ENCODE measurements around the gene CYP4F3.
"Not testable (repeated sequence)": the region's sequence is repeated elsewhere in the genome, so short reads cannot be mapped to it uniquely, and the experiment has no call there.

CYP4F3 gene

GRCh38 chr19:15640294-15640903 is at the start of gene CYP4F3:
TSS of gene CYP4F3 (plus strand) at chr19:15640897. CDS start at chr19:15641416, 519 bp downstream.
- no peak for DNase-seq

- DNase-seq = no peak
These were observed 48.9 kb upstream of the CYP4F3 start for GRCh38 chr19:15591796-15592195.

GRCh38 chr19:15592506-15592905 is 48.2 kb upstream of the CYP4F3 start:
- DNase-seq = not testable (repeated sequence)

GRCh38 chr19:15593766-15594165 is 46.9 kb upstream of the CYP4F3 start:
- not testable (repeated sequence) for DNase-seq

- DNase-seq = no peak
These were observed 45.6 kb upstream of the CYP4F3 start for GRCh38 chr19:15595069-15595468.

- not testable (repeated sequence) for DNase-seq
These were observed 32.4 kb upstream of the CYP4F3 start for GRCh38 chr19:15607978-15608925.

GRCh38 chr19:15609261-15609660 is 31.4 kb upstream of the CYP4F3 start:
- DNase-seq = no peak

GRCh38 chr19:15612342-15612741 is 28.4 kb upstream of the CYP4F3 start:
- DNase-seq = no peak

GRCh38 chr19:15613338-15613737 is 27.4 kb upstream of the CYP4F3 start:
- no peak for DNase-seq

GRCh38 chr19:15614507-15615379 is 26.0 kb upstream of the CYP4F3 start, which contains the start of gene CYP4F8:
TSS of gene CYP4F8 (plus strand) at chr19:15615218. CDS start at chr19:15615617, 399 bp downstream.
- DNase-seq = no peak

GRCh38 chr19:15615526-15615925 is 25.2 kb upstream of the CYP4F3 start:
- no peak for DNase-seq

- DNase-seq = no peak
These were observed 24.5 kb upstream of the CYP4F3 start for GRCh38 chr19:15616183-15616582.

- DNase-seq = no peak
These were observed 23.9 kb upstream of the CYP4F3 start for GRCh38 chr19:15616627-15617270.

GRCh38 chr19:15618321-15618720 is 22.4 kb upstream of the CYP4F3 start:
- DNase-seq = no peak

- DNase-seq = no peak
These were observed 18.9 kb upstream of the CYP4F3 start for GRCh38 chr19:15621801-15622200.

- DNase-seq = no peak
These were observed 17.7 kb upstream of the CYP4F3 start for GRCh38 chr19:15622991-15623390.

- DNase-seq = no peak
These were observed 16.9 kb upstream of the CYP4F3 start for GRCh38 chr19:15623711-15624318.

GRCh38 chr19:15628236-15629002 is 12.3 kb upstream of the CYP4F3 start:
- no peak for DNase-seq

GRCh38 chr19:15629003-15629880 is 11.5 kb upstream of the CYP4F3 start:
- DNase-seq = peak; percentile 71 to 89 (median 80)

- no peak for DNase-seq
These were observed 8.9 kb upstream of the CYP4F3 start for GRCh38 chr19:15631817-15632216.

All from activated CD4-positive, CD25-positive, alpha-beta regulatory T cell (primary cell).